ENCODE measurements around the gene PLLP.
"Not testable (repeated sequence)": the region's sequence is repeated elsewhere in the genome, so short reads cannot be mapped to it uniquely, and the experiment has no call there.

The PLLP gene

GRCh38 chr16:57273359-57273758, 11.1 kb downstream of the PLLP start:
- Mint-ChIP-seq H3K36me3 (no peaks in the 10 kb centered on the region), H3K9me3 (no peaks in the 10 kb centered on the region), H3K4me3 (no peak overlapping the region), H3K27ac (no peak overlapping the region), H3K4me1 (peaks cover 35% of the 10 kb centered on the region), H3K27me3 (peaks cover 10% of the 10 kb centered on the region)
- CTCF ChIA-PET: no interaction called here
- DNase-seq: no peak

GRCh38 chr16:57271867-57272495, 12.5 kb downstream of the PLLP start:
- H3K27me3 Mint-ChIP-seq: peaks cover 3% of the 10 kb centered on the region
- no peak overlapping the region for H3K4me3 Mint-ChIP-seq
- H3K9me3 Mint-ChIP-seq: no peaks in the 10 kb centered on the region
- no peak overlapping the region for H3K27ac Mint-ChIP-seq
- H3K36me3 Mint-ChIP-seq: no peaks in the 10 kb centered on the region
- CTCF ChIA-PET: no interaction called here
- H3K4me1 Mint-ChIP-seq: peaks cover 35% of the 10 kb centered on the region
- no peak for DNase-seq

GRCh38 chr16:57271063-57271345, 13.5 kb downstream of the PLLP start:
- CTCF ChIA-PET: no interaction called here
- Mint-ChIP-seq H3K36me3 (no peaks in the 10 kb centered on the region), H3K4me1 (peaks cover 37% of the 10 kb centered on the region), H3K4me3 (no peak overlapping the region), H3K9me3 (no peaks in the 10 kb centered on the region), H3K27me3 (peaks cover 3% of the 10 kb centered on the region), H3K27ac (no peak overlapping the region)
- DNase-seq: no peak

GRCh38 chr16:57270221-57271062, 14.0 kb downstream of the PLLP start:
- CTCF ChIA-PET: no interaction called here
- no peak for DNase-seq
- no peaks in the 10 kb centered on the region for H3K9me3 Mint-ChIP-seq
- peaks cover 37% of the 10 kb centered on the region for H3K4me1 Mint-ChIP-seq
- no peak overlapping the region for H3K27ac Mint-ChIP-seq
- H3K4me3 Mint-ChIP-seq: no peak overlapping the region
- no peaks in the 10 kb centered on the region for H3K36me3 Mint-ChIP-seq
- H3K27me3 Mint-ChIP-seq: peaks cover 3% of the 10 kb centered on the region

DNA sequence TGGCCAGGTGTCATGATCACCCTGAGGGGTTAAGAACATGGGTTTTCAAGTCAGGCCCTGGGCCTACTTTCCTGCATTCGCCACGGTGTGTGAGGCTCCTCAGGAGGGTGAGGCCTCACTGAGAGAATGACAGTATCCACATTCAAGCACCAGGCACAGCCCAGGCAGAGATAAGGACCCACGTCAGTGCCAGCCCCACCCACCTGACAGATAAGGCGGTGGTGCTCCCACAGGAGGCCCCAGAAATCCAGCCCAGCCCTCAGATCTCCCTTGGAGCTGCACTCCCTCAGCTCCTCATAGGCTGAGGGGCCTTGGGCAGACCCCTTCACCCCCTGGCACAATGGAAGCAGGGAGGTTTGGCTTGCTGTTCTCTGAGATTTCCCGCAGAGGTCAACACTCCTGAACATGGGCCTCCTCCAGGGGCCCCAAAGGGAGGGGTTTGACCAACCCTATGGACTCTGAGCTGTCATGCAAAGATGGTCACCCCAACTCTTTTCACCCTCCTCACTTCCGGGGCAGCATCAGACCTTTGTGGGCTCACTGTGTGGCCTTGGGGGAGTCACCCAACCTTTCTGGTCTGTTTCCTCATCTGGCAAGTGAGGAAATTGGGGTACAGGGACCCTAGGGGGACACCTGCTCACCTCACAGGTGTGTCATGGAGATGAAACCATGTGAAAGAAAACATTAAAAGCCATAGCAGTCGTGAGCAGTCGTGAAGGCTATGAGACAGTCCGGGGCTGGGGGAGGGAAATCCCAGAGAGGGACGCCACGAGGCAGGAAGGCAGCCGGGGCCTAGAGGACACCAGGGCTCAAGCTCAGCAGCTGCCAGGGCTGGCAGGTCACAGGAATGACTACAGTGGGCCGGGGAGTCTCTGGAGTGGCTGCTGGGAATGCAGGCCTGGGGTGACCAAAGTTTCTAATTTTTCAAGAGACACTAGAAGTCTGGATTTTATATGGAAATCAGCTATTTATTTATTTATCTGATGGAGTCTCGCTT, 15.4 kb downstream of the PLLP start:
- Mint-ChIP-seq H3K4me1 (peaks cover 38% of the 10 kb centered on the region), H3K36me3 (no peaks in the 10 kb centered on the region), H3K9me3 (no peaks in the 10 kb centered on the region), H3K4me3 (no peak overlapping the region), H3K27me3 (peaks cover 3% of the 10 kb centered on the region), H3K27ac (no peak overlapping the region)
- no peak for DNase-seq
- CTCF ChIA-PET: no interaction called here

GRCh38 chr16:57267343-57267742, 17.1 kb downstream of the PLLP start:
- not testable (repeated sequence) for H3K9me3 Mint-ChIP-seq, H3K27me3 Mint-ChIP-seq, DNase-seq, H3K4me3 Mint-ChIP-seq, H3K36me3 Mint-ChIP-seq
- CTCF ChIA-PET: interaction anchor here (0.8 kb wide), 1 partner anchor 15 kb away, joined by 4 read pairs; no protein-coding TSS in a partner anchor
- Mint-ChIP-seq H3K4me1 (peaks cover 38% of the 10 kb centered on the region), H3K27ac (peak overlapping the region; percentile 72)

DNA sequence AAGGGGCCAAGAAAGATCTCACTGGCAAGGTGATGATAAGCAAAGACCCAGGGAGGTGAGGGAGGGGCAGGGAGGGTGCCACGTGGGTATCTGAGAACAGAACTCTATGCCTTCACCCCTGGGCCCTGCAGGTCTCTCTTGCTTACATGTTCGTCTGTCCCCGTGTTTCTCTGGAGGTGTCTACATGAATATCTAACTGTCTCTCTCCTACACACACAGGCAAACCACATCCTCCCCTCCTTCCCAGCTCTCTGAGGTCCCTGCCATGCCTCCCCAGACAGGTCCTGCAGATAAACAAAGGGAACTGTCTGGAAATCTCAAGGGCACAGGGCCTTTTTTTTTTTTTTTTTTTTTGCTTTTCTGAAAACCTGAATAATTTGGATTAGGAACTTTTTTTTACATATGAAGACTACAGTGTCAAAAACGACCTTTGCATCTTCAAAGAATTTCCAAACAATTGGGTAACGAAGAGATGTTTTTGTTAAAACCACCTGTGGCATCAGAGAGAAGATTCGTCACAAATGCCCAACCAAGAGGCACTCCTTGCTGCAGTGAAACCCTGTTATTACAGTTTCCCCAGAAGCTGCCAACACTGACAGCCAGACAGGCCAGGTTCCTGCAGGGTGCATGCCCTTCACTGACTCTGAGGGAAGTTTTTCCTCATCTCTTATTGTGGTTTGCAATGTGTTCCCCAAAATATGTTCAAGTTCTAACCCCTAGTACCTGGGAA, 17.8 kb downstream of the PLLP start:
- Mint-ChIP-seq H3K27ac (peak overlapping the region; percentile 72), H3K9me3 (no peaks in the 10 kb centered on the region), H3K4me3 (no peak overlapping the region), H3K27me3 (no peaks in the 10 kb centered on the region), H3K4me1 (peaks cover 38% of the 10 kb centered on the region), H3K36me3 (no peaks in the 10 kb centered on the region)
- DNase-seq: peak; percentile 65
- CTCF ChIA-PET: interaction anchor here (0.8 kb wide), 1 partner anchor 15 kb away, joined by 4 read pairs; no protein-coding TSS in a partner anchor

GRCh38 chr16:57265850-57266530, 18.5 kb downstream of the PLLP start:
- Mint-ChIP-seq H3K27me3 (no peaks in the 10 kb centered on the region), H3K4me1 (peaks cover 40% of the 10 kb centered on the region), H3K27ac (peak overlapping the region; percentile 72), H3K9me3 (no peaks in the 10 kb centered on the region), H3K36me3 (no peaks in the 10 kb centered on the region), H3K4me3 (no peak overlapping the region)
- DNase-seq: no peak
- CTCF ChIA-PET: no interaction called here

DNA sequence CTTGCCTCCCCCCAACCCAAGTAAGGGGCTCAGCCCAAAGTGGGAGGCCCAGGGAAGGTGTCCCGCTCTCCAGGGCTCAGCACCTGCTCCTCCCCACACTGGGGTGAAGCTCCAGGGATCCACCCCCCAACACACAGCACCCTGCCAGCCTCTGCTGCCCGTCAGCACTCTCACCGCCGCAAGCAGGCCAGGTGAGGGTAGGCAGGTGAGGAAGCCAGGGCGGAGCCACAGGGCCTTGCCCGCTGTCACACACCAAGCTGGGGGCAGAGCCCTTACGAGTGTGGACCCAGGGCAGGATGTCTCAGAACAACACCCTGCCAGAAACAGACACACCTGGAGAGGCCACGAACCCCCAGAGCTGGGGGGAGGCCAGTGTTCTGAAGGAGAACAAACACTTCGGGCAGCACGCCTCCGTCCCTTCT, 19.5 kb downstream of the PLLP start:
- Mint-ChIP-seq H3K36me3 (no peaks in the 10 kb centered on the region), H3K9me3 (no peaks in the 10 kb centered on the region), H3K4me1 (peaks cover 46% of the 10 kb centered on the region), H3K27me3 (no peaks in the 10 kb centered on the region), H3K4me3 (no peak overlapping the region), H3K27ac (no peak overlapping the region)
- DNase-seq: no peak
- CTCF ChIA-PET: no interaction called here

GRCh38 chr16:57264381-57264780, 20.1 kb downstream of the PLLP start:
- Mint-ChIP-seq H3K36me3 (no peaks in the 10 kb centered on the region), H3K4me3 (no peak overlapping the region), H3K27ac (no peak overlapping the region), H3K27me3 (no peaks in the 10 kb centered on the region), H3K9me3 (no peaks in the 10 kb centered on the region), H3K4me1 (peaks cover 50% of the 10 kb centered on the region)
- CTCF ChIA-PET: no interaction called here
- no peak for DNase-seq

GRCh38 chr16:57263541-57264351, 20.7 kb downstream of the PLLP start:
- Mint-ChIP-seq H3K27me3 (no peaks in the 10 kb centered on the region), H3K27ac (no peak overlapping the region), H3K9me3 (no peaks in the 10 kb centered on the region), H3K36me3 (no peaks in the 10 kb centered on the region), H3K4me1 (peaks cover 50% of the 10 kb centered on the region), H3K4me3 (no peak overlapping the region)
- DNase-seq: no peak
- CTCF ChIA-PET: no interaction called here

DNA sequence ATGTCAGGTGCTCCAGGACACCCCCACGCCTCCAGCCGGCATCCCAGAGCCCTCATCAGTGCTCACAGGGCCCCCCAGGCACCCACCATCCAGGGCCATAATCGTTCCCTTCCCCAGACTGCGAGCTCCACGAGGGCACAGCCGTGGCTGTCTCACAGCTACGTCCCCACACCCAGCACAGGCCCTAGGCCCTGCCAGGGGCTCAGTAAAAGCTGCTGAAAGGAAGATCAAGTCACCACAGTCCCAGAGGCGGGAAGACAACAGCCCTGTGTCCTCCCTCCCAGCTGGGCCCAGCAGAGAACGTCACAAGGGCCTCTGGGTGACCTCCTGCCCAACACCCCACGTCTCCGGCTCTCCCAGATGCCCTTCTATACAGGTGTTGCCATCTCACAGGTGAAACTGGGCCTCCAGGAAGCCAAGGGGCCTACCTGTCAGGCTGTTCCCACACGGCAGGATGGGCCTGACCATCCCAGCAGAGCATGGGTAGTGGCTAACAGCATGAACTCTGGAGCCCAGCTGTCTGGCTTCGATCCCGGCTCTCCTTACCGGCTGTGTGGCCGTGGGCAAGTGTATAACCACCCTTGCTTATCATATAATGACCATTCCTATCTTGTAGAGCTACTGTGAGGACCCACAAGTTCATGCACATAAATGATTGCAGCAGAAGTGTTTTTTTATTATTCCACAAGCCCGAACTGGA, 21.5 kb downstream of the PLLP start:
- no peak for DNase-seq
- no peaks in the 10 kb centered on the region for H3K36me3 Mint-ChIP-seq
- peaks cover 42% of the 10 kb centered on the region for H3K4me1 Mint-ChIP-seq
- no peaks in the 10 kb centered on the region for H3K9me3 Mint-ChIP-seq
- H3K4me3 Mint-ChIP-seq: no peak overlapping the region
- CTCF ChIA-PET: no interaction called here
- H3K27me3 Mint-ChIP-seq: no peaks in the 10 kb centered on the region
- H3K27ac Mint-ChIP-seq: no peak overlapping the region
